ENCODE measurements around the gene ZSCAN12. TPM values are rescaled to one million over a fixed set of nuclear protein-coding genes. Genes with fewer than 3 reads are reported as not detected.

ZSCAN12 gene
- total RNA-seq, 1 donor from 2014 or later = 3.2 TPM

DNA sequence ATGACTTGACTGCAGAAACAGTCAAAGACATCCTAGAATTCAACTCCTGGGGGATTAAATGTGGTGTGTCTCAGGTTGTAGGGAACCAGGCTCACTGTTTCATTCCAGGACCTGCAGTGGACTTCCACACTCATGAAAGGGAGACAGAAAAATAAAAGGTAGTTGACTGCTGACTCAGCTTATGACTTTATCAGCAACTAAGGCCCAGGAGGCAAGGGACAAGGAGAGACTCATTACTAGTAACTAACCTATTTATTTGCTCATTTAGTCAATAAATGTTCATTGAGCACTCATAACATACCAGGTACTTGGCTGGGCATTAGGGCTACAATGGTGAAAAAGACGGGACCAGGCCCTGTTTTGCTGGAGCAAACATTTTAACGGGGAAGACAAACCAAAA is 66.5 kb downstream of the ZSCAN12 start:
- no peak for DNase-seq (ENCODE audit: low read depth in 2 of 2)

- DNase-seq (ENCODE audit: low read depth in 2 of 2) = no peak
Observed at GRCh38 chr6:28330041-28330440, 69.5 kb downstream of the ZSCAN12 start.

Other genes starting within 250 kb of the ZSCAN12 start
- gene ZSCAN9, start 174.5 kb downstream of the ZSCAN12 start, total RNA-seq = 6.5 and 10.1 TPM in 2 replicates
- 3.1 and 4.0 TPM in 2 replicates for gene ZKSCAN4, start 147.5 kb downstream of the ZSCAN12 start, total RNA-seq
- gene NKAPL, start 140.4 kb downstream of the ZSCAN12 start, total RNA-seq = 0.20 and 0.22 TPM in 2 replicates
- gene ZSCAN26, start 132.6 kb downstream of the ZSCAN12 start, total RNA-seq = 6.5 and 7.1 TPM in 2 replicates
- gene PGBD1, start 118.2 kb downstream of the ZSCAN12 start, total RNA-seq = 4.1 and 5.0 TPM in 2 replicates
- gene ZSCAN31, start 63.6 kb downstream of the ZSCAN12 start, total RNA-seq = 8.1 and 9.1 TPM in 2 replicates
- gene ZKSCAN3, start 49.8 kb downstream of the ZSCAN12 start, total RNA-seq = 3.1 and 4.0 TPM in 2 replicates
- gene ZSCAN23, start 43.7 kb upstream of the ZSCAN12 start, total RNA-seq = 0.20 and 0.65 TPM in 2 replicates
- gene GPX6, start 116.0 kb upstream of the ZSCAN12 start, total RNA-seq = not detected in 2 replicates
- gene GPX5, start 126.1 kb upstream of the ZSCAN12 start, total RNA-seq = not detected in 2 replicates

All from lung microvascular endothelial cell (primary cell).